ENCODE data around the gene IRF3. TPM values are rescaled to one million over a fixed set of nuclear protein-coding genes. Genes with fewer than 3 reads are reported as not detected.

The IRF3 gene
- total RNA-seq, 1 experiment from 2014 or later = 432 TPM

- DNase-seq (ENCODE audit: low spot score) = no peak
Measured at GRCh38 chr19:49687566-49688316, 22.1 kb upstream of the IRF3 start.

- no peak for DNase-seq (ENCODE audit: low spot score)
Measured at GRCh38 chr19:49687150-49687549, 21.5 kb upstream of the IRF3 start.

GRCh38 chr19:49686503-49687088, 20.9 kb upstream of the IRF3 start:
- DNase-seq (ENCODE audit: low spot score) = no peak

GRCh38 chr19:49685845-49686332, 20.2 kb upstream of the IRF3 start:
- no peak for DNase-seq (ENCODE audit: low spot score)

- DNase-seq (ENCODE audit: low spot score) = no peak
Measured at GRCh38 chr19:49684983-49685553, 19.4 kb upstream of the IRF3 start.

- peak; percentile 48 for DNase-seq (ENCODE audit: low spot score)
Measured at GRCh38 chr19:49684251-49684982, 18.8 kb upstream of the IRF3 start.

- no peak for DNase-seq (ENCODE audit: low spot score)
Measured at GRCh38 chr19:49683814-49684250, 18.2 kb upstream of the IRF3 start.

GRCh38 chr19:49682274-49682673, 16.6 kb upstream of the IRF3 start:
- DNase-seq (ENCODE audit: low spot score) = no peak

GRCh38 chr19:49681830-49682229, 16.2 kb upstream of the IRF3 start:
- no peak for DNase-seq (ENCODE audit: low spot score)

GRCh38 chr19:49680421-49681351, 15.0 kb upstream of the IRF3 start:
- peak; percentile 99 for DNase-seq (ENCODE audit: low spot score)

- no peak for DNase-seq (ENCODE audit: low spot score)
Measured at GRCh38 chr19:49679771-49680413, 14.2 kb upstream of the IRF3 start.

- DNase-seq (ENCODE audit: low spot score) = no peak
Measured at GRCh38 chr19:49678985-49679770, 13.5 kb upstream of the IRF3 start.

GRCh38 chr19:49677901-49678674, 12.4 kb upstream of the IRF3 start:
- DNase-seq (ENCODE audit: low spot score) = peak; percentile 93

GRCh38 chr19:49677231-49677900, 11.7 kb upstream of the IRF3 start, which contains the start of gene PRMT1:
PRMT1 (plus strand) TSS chr19:49677271; CDS start chr19:49677281, 10 bp downstream.
- peak; percentile 67 for DNase-seq (ENCODE audit: low spot score)

- DNase-seq (ENCODE audit: low spot score) = peak; percentile 100
Measured at GRCh38 chr19:49676784-49677230, 11.2 kb upstream of the IRF3 start.

- DNase-seq (ENCODE audit: low spot score) = no peak
Measured at GRCh38 chr19:49676136-49676783, 10.6 kb upstream of the IRF3 start.

GRCh38 chr19:49672131-49672919, 6.7 kb upstream of the IRF3 start:
- peak; percentile 95 for DNase-seq (ENCODE audit: low spot score)
